Trophoblast cell (in vitro differentiated cells and primary cell): ENCODE results near the gene EPN1.

ENCODE experiments used
- DNase-seq, 2 donors: peaks; one replicate each; pipeline ENCODE4 v3.0.0-alpha.2; 2016
- H2AFZ ChIP-seq: 2 replicates; pipeline ENCODE4 v1.6.1; 2013; ENCODE audit warnings: low read length, moderate library complexity, mild to moderate bottlenecking; ENCODE audit not compliant: insufficient read depth, poor library complexity
- H2AK5ac ChIP-seq: 2 replicates; pipeline ENCODE4 v1.6.1; 2013; ENCODE audit warnings: mild to moderate bottlenecking, low read length
- H2BK120ac ChIP-seq: 2 replicates; pipeline ENCODE4 v1.6.1; 2013; ENCODE audit warnings: low read length, mild to moderate bottlenecking, moderate library complexity; ENCODE audit not compliant: insufficient read depth, poor library complexity
- H2BK12ac ChIP-seq: 2 replicates; pipeline ENCODE4 v1.6.1; 2013; ENCODE audit warnings: mild to moderate bottlenecking, low read length, moderate library complexity
- H2BK5ac ChIP-seq: 2 replicates; pipeline ENCODE4 v1.6.1; 2013; ENCODE audit warnings: low read length, low read depth, moderate library complexity, mild to moderate bottlenecking; ENCODE audit not compliant: poor library complexity
- H3K14ac ChIP-seq: 2 replicates; pipeline ENCODE4 v1.6.1; 2013; ENCODE audit warnings: mild to moderate bottlenecking, low read length
- H3K18ac ChIP-seq: 2 replicates; pipeline ENCODE4 v1.6.1; 2013; ENCODE audit warnings: mild to moderate bottlenecking, low read length
- H3K23ac ChIP-seq: 2 replicates; pipeline ENCODE4 v1.6.1; 2013; ENCODE audit warnings: low read length
- H3K27ac ChIP-seq: 2 replicates; pipeline ENCODE4 v1.5.1; 2013; ENCODE audit warnings: low read depth, mild to moderate bottlenecking, inconsistent platforms, low read length, moderate library complexity
- H3K27me3 ChIP-seq: 2 replicates; pipeline ENCODE4 v1.6.1; 2013; ENCODE audit warnings: inconsistent platforms, mild to moderate bottlenecking, low read length, moderate library complexity; ENCODE audit not compliant: insufficient read depth
- H3K36me3 ChIP-seq, 2 experiments: 1 replicate in 1 of 2; 2 replicates in 1 of 2; pipeline ENCODE4 v1.6.1; 2013; ENCODE audit warnings: low read length in 2 of 2, mild to moderate bottlenecking in 2 of 2, moderate library complexity in 1 of 2; ENCODE audit not compliant: insufficient read depth in 2 of 2, control insufficient read depth in 1 of 2
- H3K4ac ChIP-seq: 2 replicates; pipeline ENCODE4 v1.6.1; 2013; ENCODE audit warnings: low read depth, mild to moderate bottlenecking, low read length, moderate library complexity
- H3K4me1 ChIP-seq, 2 experiments: 1 replicate in 1 of 2; 2 replicates in 1 of 2; pipeline ENCODE4 v1.6.1; 2013; ENCODE audit warnings: low read length in 2 of 2, mild to moderate bottlenecking in 2 of 2, moderate library complexity in 1 of 2; ENCODE audit not compliant: insufficient read depth in 2 of 2, control insufficient read depth in 1 of 2
- H3K4me2 ChIP-seq: 2 replicates; pipeline ENCODE4 v1.6.1; 2013; ENCODE audit warnings: inconsistent platforms, mild to moderate bottlenecking, low read length, moderate library complexity
- H3K4me3 ChIP-seq: 2 replicates; pipeline ENCODE4 v1.5.1; 2013; ENCODE audit warnings: mild to moderate bottlenecking, low read depth, low read length, inconsistent platforms
- H3K79me1 ChIP-seq: one replicate; pipeline ENCODE4 v1.6.1; 2013; ENCODE audit warnings: low read length
- H3K79me2 ChIP-seq: 2 replicates; pipeline ENCODE4 v1.6.1; 2013; ENCODE audit warnings: low read length, mild to moderate bottlenecking; ENCODE audit not compliant: control insufficient read depth, insufficient read depth, poor library complexity
- H3K9ac ChIP-seq: 2 replicates; pipeline ENCODE4 v1.6.1; 2013; ENCODE audit warnings: mild to moderate bottlenecking, low read length
- H3K9me3 ChIP-seq: 2 replicates; pipeline ENCODE4 v1.6.1; 2013; ENCODE audit warnings: low read depth, mild to moderate bottlenecking, control low read depth, inconsistent platforms, low read length; ENCODE audit not compliant: insufficient read depth
- H4K12ac ChIP-seq: 2 replicates; pipeline ENCODE4 v1.6.1; 2013; ENCODE audit warnings: low read depth, mild to moderate bottlenecking, low read length, moderate library complexity
- H4K8ac ChIP-seq: 2 replicates; pipeline ENCODE4 v1.6.1; 2013; ENCODE audit warnings: low read depth, mild to moderate bottlenecking, low read length, moderate library complexity
- H4K91ac ChIP-seq: one replicate; pipeline ENCODE4 v1.6.1; 2013; ENCODE audit warnings: low read depth, mild to moderate bottlenecking, low read length, moderate library complexity
- WGBS: extraction: QIAGEN DNeasy Blood & Tissue Kit; methylation state at CpG from one replicate; pipeline ENCODE4 v1.1.7; 2013; ENCODE audit warnings: missing lambda C conversion rate; ENCODE audit not compliant: insufficient read length, insufficient coverage; ENCODE audit errors: extremely low coverage; 5-methylcytosine and 5-hydroxymethylcytosine counted together

EPN1 gene

GRCh38 chr19:55642153-55643002 is 32.6 kb upstream of the EPN1 start:
- Histone ChIP-seq H3K14ac (peak overlapping the region; percentile 2), H4K8ac (peak overlapping the region; percentile 39), H2BK12ac (no peak overlapping the region), H3K27me3 (no peaks in the 10 kb centered on the region), H3K23ac (no peak overlapping the region), H4K91ac (peak overlapping the region; percentile 46), H3K18ac (no peak overlapping the region), H3K36me3 (peaks cover 16% of the 10 kb centered on the region in 2 experiments), H2BK120ac (no peak overlapping the region), H3K4ac (peak overlapping the region; percentile 54), H2BK5ac (no peak overlapping the region), H3K4me1 (peaks cover 18 to 23% of the 10 kb centered on the region in 2 experiments), H3K4me2 (peak overlapping the region; percentile 97), H3K4me3 (peak overlapping the region; percentile 85), H3K27ac (peak overlapping the region; percentile 23), H2AFZ (no peak overlapping the region), H3K79me2 (peaks cover 20% of the 10 kb centered on the region), H3K9ac (peak overlapping the region; percentile 30), H4K12ac (peak overlapping the region; percentile 28), H3K79me1 (peaks cover 20% of the 10 kb centered on the region), H3K9me3 (no peaks in the 10 kb centered on the region), H2AK5ac (peak overlapping the region; percentile 47)
- DNase-seq: peak in 1 of 2 donors; percentile 56
- no CpG with 5 or more reads among the region's 65 CpGs for WGBS

DNA sequence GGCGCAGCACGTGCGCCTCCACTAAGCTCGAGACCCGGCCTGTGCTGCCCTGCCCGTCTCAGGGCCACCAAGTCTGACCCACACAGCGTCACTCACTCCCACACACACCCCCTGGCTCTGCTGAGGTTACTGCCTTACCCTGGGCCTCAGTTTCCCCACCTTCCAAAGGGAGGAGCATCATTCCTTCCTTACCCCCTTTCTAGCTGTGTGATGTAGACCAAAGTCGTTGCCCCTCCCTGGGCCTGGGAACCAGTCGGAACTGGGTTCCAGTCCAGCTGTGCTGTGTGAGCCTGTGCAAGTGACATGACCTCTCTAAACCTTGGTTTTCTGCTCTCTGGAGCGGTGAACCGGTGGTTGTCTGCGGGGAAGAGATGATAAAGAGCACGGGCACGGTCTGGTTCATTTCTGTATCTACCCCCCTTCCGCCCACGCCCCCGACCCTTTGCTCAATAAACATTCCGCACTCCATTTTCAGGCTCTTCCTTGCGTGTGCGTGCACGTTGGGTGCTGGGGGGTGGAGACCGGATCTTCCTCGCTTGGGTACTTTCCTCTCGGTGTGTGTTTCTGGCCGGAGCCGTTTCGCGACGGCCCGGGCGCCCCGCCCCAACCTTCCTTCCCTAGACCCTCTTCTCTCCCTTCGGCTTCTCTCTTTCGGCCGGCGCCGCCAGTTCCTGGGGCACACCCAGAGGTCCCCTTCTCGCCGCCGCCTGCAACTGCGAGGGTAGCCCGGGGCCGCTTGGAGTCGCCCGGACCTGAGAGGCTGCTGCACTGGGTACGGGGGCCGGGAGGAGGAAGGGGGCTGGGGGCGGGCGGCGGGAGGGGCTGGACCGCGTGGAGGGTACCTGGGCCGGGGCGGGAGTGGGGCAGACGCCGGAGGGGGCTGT is 31.8 kb upstream of the EPN1 start, which contains the start of gene ZNF581:
Gene ZNF581 (plus strand): TSS at position 647 of the 884 bp plus-strand sequence. CDS start 923 bp downstream, outside the sequence.
- WGBS: no CpG with 5 or more reads among the region's 56 CpGs
- Histone ChIP-seq H2BK120ac (peak within 1 kb of the TSS; percentile 21), H3K9ac (peak within 1 kb of the TSS; percentile 94), H3K27ac (peak within 1 kb of the TSS; percentile 48), H2BK5ac (peak within 1 kb of the TSS; percentile 54), H2AFZ (peak within 1 kb of the TSS; percentile 47), H3K14ac (peak within 1 kb of the TSS; percentile 89), H3K18ac (peak within 1 kb of the TSS; percentile 22), H2AK5ac (peak within 1 kb of the TSS; percentile 79), H3K4ac (peak within 1 kb of the TSS; percentile 96), H3K27me3 (no peaks in the 10 kb centered on the region), H2BK12ac (no peak within 1 kb of the TSS), H4K12ac (peak within 1 kb of the TSS; percentile 70), H3K36me3 (peaks cover 16% of the 10 kb centered on the region in 2 experiments), H3K79me1 (peaks cover 27% of the 10 kb centered on the region), H3K23ac (no peak within 1 kb of the TSS), H3K9me3 (no peaks in the 10 kb centered on the region), H3K4me2 (peak within 1 kb of the TSS; percentile 97), H4K8ac (peak within 1 kb of the TSS; percentile 85), H3K4me1 (peaks cover 18 to 25% of the 10 kb centered on the region in 2 experiments), H4K91ac (peak within 1 kb of the TSS; percentile 69), H3K79me2 (peaks cover 24% of the 10 kb centered on the region), H3K4me3 (peak within 1 kb of the TSS; percentile 85)
- peak; percentile 51 to 76 for DNase-seq

GRCh38 chr19:55643887-55644176 is 31.2 kb upstream of the EPN1 start:
- Histone ChIP-seq H3K27ac (no peak overlapping the region), H4K91ac (peak overlapping the region; percentile 69), H4K8ac (peak overlapping the region; percentile 85), H2BK120ac (peak overlapping the region; percentile 21), H2AFZ (no peak overlapping the region), H3K4ac (peak overlapping the region; percentile 96), H3K9ac (peak overlapping the region; percentile 94), H3K18ac (peak overlapping the region; percentile 22), H3K4me3 (peak overlapping the region; percentile 85), H3K23ac (no peak overlapping the region), H3K79me2 (peaks cover 27% of the 10 kb centered on the region), H3K4me1 (peaks cover 18 to 30% of the 10 kb centered on the region in 2 experiments), H3K36me3 (peaks cover 13% of the 10 kb centered on the region in 2 experiments), H3K4me2 (peak overlapping the region; percentile 87), H2AK5ac (peak overlapping the region; percentile 79), H2BK5ac (peak overlapping the region; percentile 37), H3K27me3 (no peaks in the 10 kb centered on the region), H3K14ac (peak overlapping the region; percentile 80), H4K12ac (peak overlapping the region; percentile 61), H3K9me3 (no peaks in the 10 kb centered on the region), H3K79me1 (peaks cover 31% of the 10 kb centered on the region), H2BK12ac (no peak overlapping the region)
- no CpG with 5 or more reads among the region's 15 CpGs for WGBS
- DNase-seq: no peak

GRCh38 chr19:55644191-55644833 is 30.7 kb upstream of the EPN1 start:
- Histone ChIP-seq H3K27me3 (no peaks in the 10 kb centered on the region), H3K9me3 (no peaks in the 10 kb centered on the region), H3K27ac (no peak overlapping the region), H3K4me1 (peaks cover 18 to 32% of the 10 kb centered on the region in 2 experiments), H4K8ac (peak overlapping the region; percentile 85), H3K18ac (no peak overlapping the region), H4K12ac (peak overlapping the region; percentile 62), H3K23ac (no peak overlapping the region), H3K79me1 (peaks cover 31% of the 10 kb centered on the region), H3K9ac (peak overlapping the region; percentile 94), H3K4me2 (peak overlapping the region; percentile 87), H3K79me2 (peaks cover 27% of the 10 kb centered on the region), H2BK120ac (peak overlapping the region; percentile 21), H4K91ac (peak overlapping the region; percentile 69), H3K36me3 (peaks cover 13% of the 10 kb centered on the region in 2 experiments), H3K4ac (peak overlapping the region; percentile 96), H3K14ac (peak overlapping the region; percentile 80), H2BK12ac (no peak overlapping the region), H2AFZ (no peak overlapping the region), H2AK5ac (peak overlapping the region; percentile 79), H3K4me3 (peak overlapping the region; percentile 85), H2BK5ac (peak overlapping the region; percentile 37)
- no peak for DNase-seq
- WGBS: no CpG with 5 or more reads among the region's 12 CpGs
